GM18868 (cell line): ENCODE measurements around the gene HORMAD1.
"Not testable (repeated sequence)": the region's sequence is repeated elsewhere in the genome, so short reads cannot be mapped to it uniquely, and the experiment has no call there.

ENCODE experiments used
- ATAC-seq: cut with Tn5 transposase; IDR thresholded peaks from one replicate; pipeline ENCODE4 v1.9.1; 2021; ENCODE audit warnings: mild to moderate bottlenecking, moderate library complexity; ENCODE audit not compliant: unreplicated experiment

HORMAD1 gene

GRCh38 chr1:150703427-150703826 lies 17.3 kb downstream of the HORMAD1 start:
- no peak for ATAC-seq

GRCh38 chr1:150696995-150697927 lies 23.4 kb downstream of the HORMAD1 start, which contains the start of gene GOLPH3L:
TSS of gene GOLPH3L (minus strand) at chr1:150697154. CDS start at chr1:150694838, 2,316 bp downstream.
- ATAC-seq: peak; percentile 98

- ATAC-seq: no peak
Observed at GRCh38 chr1:150696590-150696989, 24.1 kb downstream of the HORMAD1 start.

- ATAC-seq: no peak
Observed at GRCh38 chr1:150696162-150696561, 24.5 kb downstream of the HORMAD1 start.

GRCh38 chr1:150695561-150695960 lies 25.1 kb downstream of the HORMAD1 start:
- no peak for ATAC-seq

GRCh38 chr1:150692720-150693119 lies 28.0 kb downstream of the HORMAD1 start:
- no peak for ATAC-seq

- no peak for ATAC-seq
Observed at GRCh38 chr1:150688763-150689162, 31.9 kb downstream of the HORMAD1 start.

GRCh38 chr1:150686275-150686674 lies 34.4 kb downstream of the HORMAD1 start:
- ATAC-seq: no peak

GRCh38 chr1:150683914-150684313 lies 36.8 kb downstream of the HORMAD1 start:
- no peak for ATAC-seq

GRCh38 chr1:150678988-150679387 lies 41.7 kb downstream of the HORMAD1 start:
- no peak for ATAC-seq

GRCh38 chr1:150674881-150675280 lies 45.8 kb downstream of the HORMAD1 start:
- ATAC-seq: no peak

- ATAC-seq: no peak
Observed at GRCh38 chr1:150663321-150663720, 57.4 kb downstream of the HORMAD1 start.

GRCh38 chr1:150662811-150663210 lies 57.9 kb downstream of the HORMAD1 start:
- ATAC-seq: no peak

- ATAC-seq: no peak
Observed at GRCh38 chr1:150661156-150661555, 59.5 kb downstream of the HORMAD1 start.

- ATAC-seq: no peak
Observed at GRCh38 chr1:150660584-150660983, 60.1 kb downstream of the HORMAD1 start.

- ATAC-seq: not testable (repeated sequence)
Observed at GRCh38 chr1:150657064-150657463, 63.6 kb downstream of the HORMAD1 start.

- not testable (repeated sequence) for ATAC-seq
Observed at GRCh38 chr1:150654635-150655034, 66.1 kb downstream of the HORMAD1 start.

- no peak for ATAC-seq
Observed at GRCh38 chr1:150650193-150650592, 70.5 kb downstream of the HORMAD1 start.

GRCh38 chr1:150649441-150650075 lies 71.1 kb downstream of the HORMAD1 start:
- no peak for ATAC-seq
